Omental fat pad (tissue), 4 donors: ENCODE data around the gene SLC25A25. TPM values are rescaled to one million over a fixed set of nuclear protein-coding genes. Genes with fewer than 3 reads are reported as not detected.
"Not testable (repeated sequence)": the region's sequence is repeated elsewhere in the genome, so short reads cannot be mapped to it uniquely, and the experiment has no call there.

Source experiments
- ATAC-seq: fragments of 150-250 bp; one replicate; pipeline ENCODE4 v1.9.1; 2016; ENCODE audit warnings: mild to moderate bottlenecking, moderate library complexity; ENCODE audit not compliant: low FRiP score
- DNase-seq: peaks from one replicate; pipeline ENCODE4 v3.0.0-alpha.2; 2019; ENCODE audit warnings: low spot score
- CTCF ChIP-seq, 3 donors: fragments of 450-650 bp; IDR thresholded peaks; one replicate each; pipeline ENCODE4 v1.5.1; 2016 to 2017; ENCODE audit warnings: antibody characterized with exemption in 3 of 3, mild to moderate bottlenecking in 3 of 3, moderate library complexity in 2 of 3
- total RNA-seq, 4 donors: library from RNA; depleted of rRNA; stranded (reverse); fragments of >200 nt; gene quantifications; one replicate each; pipeline ENCODE4 v1.1.0, GENCODE V29; 2016

SLC25A25 gene
- total RNA-seq, 4 donors from 2014 or later = 37.8 to 147 (median 102) TPM

- no peak for DNase-seq
- no peak for TF ChIP-seq CTCF (IDR thresholded peaks at IDR 0.05)
- ATAC-seq = no peak
Observed at GRCh38 chr9:128042043-128042442, 26.0 kb upstream of the SLC25A25 start.

GRCh38 chr9:128043467-128043868, 24.6 kb upstream of the SLC25A25 start:
- no peak for ATAC-seq
- no peak for DNase-seq
- no peak for TF ChIP-seq CTCF (IDR thresholded peaks at IDR 0.05)

GRCh38 chr9:128045409-128045808, 22.6 kb upstream of the SLC25A25 start:
- ATAC-seq, DNase-seq: not testable (repeated sequence)

- DNase-seq = no peak
- no peak for ATAC-seq
- TF ChIP-seq CTCF (IDR thresholded peaks at IDR 0.05) = no peak
Observed at GRCh38 chr9:128045831-128046230, 22.2 kb upstream of the SLC25A25 start.

- DNase-seq = no peak
- no peak for ATAC-seq
- no peak for TF ChIP-seq CTCF (IDR thresholded peaks at IDR 0.05)
Observed at GRCh38 chr9:128047231-128047630, 20.8 kb upstream of the SLC25A25 start.

- no peak for TF ChIP-seq CTCF (IDR thresholded peaks at IDR 0.05)
- ATAC-seq = no peak
- DNase-seq = no peak
Observed at GRCh38 chr9:128048663-128049062, 19.4 kb upstream of the SLC25A25 start.

GRCh38 chr9:128049843-128050242, 18.2 kb upstream of the SLC25A25 start:
- no peak for DNase-seq
- no peak for ATAC-seq

More at GRCh38 chr9:128049843-128050242, 18.2 kb upstream of the SLC25A25 start:
- no peak for TF ChIP-seq CTCF (IDR thresholded peaks at IDR 0.05)
